Trophoblast cell (in vitro differentiated cells and primary cell): ENCODE data around the gene CALN1.

Source experiments
- DNase-seq, 2 donors: peaks; one replicate each; pipeline ENCODE4 v3.0.0-alpha.2; 2016
- H2AFZ ChIP-seq: 2 replicates; pipeline ENCODE4 v1.6.1; 2013; ENCODE audit warnings: low read length, moderate library complexity, mild to moderate bottlenecking; ENCODE audit not compliant: insufficient read depth, poor library complexity
- H2AK5ac ChIP-seq: 2 replicates; pipeline ENCODE4 v1.6.1; 2013; ENCODE audit warnings: mild to moderate bottlenecking, low read length
- H2BK120ac ChIP-seq: 2 replicates; pipeline ENCODE4 v1.6.1; 2013; ENCODE audit warnings: low read length, mild to moderate bottlenecking, moderate library complexity; ENCODE audit not compliant: insufficient read depth, poor library complexity
- H2BK12ac ChIP-seq: 2 replicates; pipeline ENCODE4 v1.6.1; 2013; ENCODE audit warnings: mild to moderate bottlenecking, low read length, moderate library complexity
- H2BK5ac ChIP-seq: 2 replicates; pipeline ENCODE4 v1.6.1; 2013; ENCODE audit warnings: low read length, low read depth, moderate library complexity, mild to moderate bottlenecking; ENCODE audit not compliant: poor library complexity
- H3K14ac ChIP-seq: 2 replicates; pipeline ENCODE4 v1.6.1; 2013; ENCODE audit warnings: mild to moderate bottlenecking, low read length
- H3K18ac ChIP-seq: 2 replicates; pipeline ENCODE4 v1.6.1; 2013; ENCODE audit warnings: mild to moderate bottlenecking, low read length
- H3K23ac ChIP-seq: 2 replicates; pipeline ENCODE4 v1.6.1; 2013; ENCODE audit warnings: low read length
- H3K27ac ChIP-seq: 2 replicates; pipeline ENCODE4 v1.5.1; 2013; ENCODE audit warnings: low read depth, mild to moderate bottlenecking, inconsistent platforms, low read length, moderate library complexity
- H3K27me3 ChIP-seq: 2 replicates; pipeline ENCODE4 v1.6.1; 2013; ENCODE audit warnings: inconsistent platforms, mild to moderate bottlenecking, low read length, moderate library complexity; ENCODE audit not compliant: insufficient read depth
- H3K36me3 ChIP-seq, 2 experiments: 1 replicate in 1 of 2; 2 replicates in 1 of 2; pipeline ENCODE4 v1.6.1; 2013; ENCODE audit warnings: low read length in 2 of 2, mild to moderate bottlenecking in 2 of 2, moderate library complexity in 1 of 2; ENCODE audit not compliant: insufficient read depth in 2 of 2, control insufficient read depth in 1 of 2
- H3K4ac ChIP-seq: 2 replicates; pipeline ENCODE4 v1.6.1; 2013; ENCODE audit warnings: low read depth, mild to moderate bottlenecking, low read length, moderate library complexity
- H3K4me1 ChIP-seq, 2 experiments: 1 replicate in 1 of 2; 2 replicates in 1 of 2; pipeline ENCODE4 v1.6.1; 2013; ENCODE audit warnings: low read length in 2 of 2, mild to moderate bottlenecking in 2 of 2, moderate library complexity in 1 of 2; ENCODE audit not compliant: insufficient read depth in 2 of 2, control insufficient read depth in 1 of 2
- H3K4me2 ChIP-seq: 2 replicates; pipeline ENCODE4 v1.6.1; 2013; ENCODE audit warnings: inconsistent platforms, mild to moderate bottlenecking, low read length, moderate library complexity
- H3K4me3 ChIP-seq: 2 replicates; pipeline ENCODE4 v1.5.1; 2013; ENCODE audit warnings: mild to moderate bottlenecking, low read depth, low read length, inconsistent platforms
- H3K79me1 ChIP-seq: one replicate; pipeline ENCODE4 v1.6.1; 2013; ENCODE audit warnings: low read length
- H3K79me2 ChIP-seq: 2 replicates; pipeline ENCODE4 v1.6.1; 2013; ENCODE audit warnings: low read length, mild to moderate bottlenecking; ENCODE audit not compliant: control insufficient read depth, insufficient read depth, poor library complexity
- H3K9ac ChIP-seq: 2 replicates; pipeline ENCODE4 v1.6.1; 2013; ENCODE audit warnings: mild to moderate bottlenecking, low read length
- H3K9me3 ChIP-seq: 2 replicates; pipeline ENCODE4 v1.6.1; 2013; ENCODE audit warnings: low read depth, mild to moderate bottlenecking, control low read depth, inconsistent platforms, low read length; ENCODE audit not compliant: insufficient read depth
- H4K12ac ChIP-seq: 2 replicates; pipeline ENCODE4 v1.6.1; 2013; ENCODE audit warnings: low read depth, mild to moderate bottlenecking, low read length, moderate library complexity
- H4K8ac ChIP-seq: 2 replicates; pipeline ENCODE4 v1.6.1; 2013; ENCODE audit warnings: low read depth, mild to moderate bottlenecking, low read length, moderate library complexity
- H4K91ac ChIP-seq: one replicate; pipeline ENCODE4 v1.6.1; 2013; ENCODE audit warnings: low read depth, mild to moderate bottlenecking, low read length, moderate library complexity
- WGBS: extraction: QIAGEN DNeasy Blood & Tissue Kit; methylation state at CpG from one replicate; pipeline ENCODE4 v1.1.7; 2013; ENCODE audit warnings: missing lambda C conversion rate; ENCODE audit not compliant: insufficient read length, insufficient coverage; ENCODE audit errors: extremely low coverage; 5-methylcytosine and 5-hydroxymethylcytosine counted together

Gene CALN1

GRCh38 chr7:71768450-71768849 lies 643.7 kb downstream of the CALN1 start:
- Histone ChIP-seq H3K79me1 (no peaks in the 10 kb centered on the region), H3K18ac (no peak overlapping the region), H3K9me3 (no peaks in the 10 kb centered on the region), H3K4me3 (no peak overlapping the region), H4K8ac (no peak overlapping the region), H3K4me1 (no peaks in the 10 kb centered on the region), H3K4me2 (no peak overlapping the region), H3K36me3 (no peaks in the 10 kb centered on the region), H3K23ac (no peak overlapping the region), H2BK120ac (no peak overlapping the region), H3K27me3 (no peaks in the 10 kb centered on the region), H2AK5ac (no peak overlapping the region), H3K27ac (no peak overlapping the region), H2BK12ac (no peak overlapping the region), H4K91ac (no peak overlapping the region), H3K14ac (no peak overlapping the region), H4K12ac (no peak overlapping the region), H2AFZ (no peak overlapping the region), H3K4ac (no peak overlapping the region), H3K9ac (no peak overlapping the region), H3K79me2 (no peaks in the 10 kb centered on the region), H2BK5ac (no peak overlapping the region)
- no CpG with 5 or more reads among the region's 2 CpGs for WGBS
- no peak for DNase-seq

GRCh38 chr7:71766016-71766415 lies 646.1 kb downstream of the CALN1 start:
- H3K36me3 ChIP-seq, result no peaks in the 10 kb centered on the region
- no peak overlapping the region for H3K4me2 ChIP-seq
- H2AFZ ChIP-seq, result no peak overlapping the region
- no peaks in the 10 kb centered on the region for H3K27me3 ChIP-seq
- H2BK120ac ChIP-seq, result no peak overlapping the region
- no peaks in the 10 kb centered on the region for H3K79me1 ChIP-seq
- DNase-seq, result no peak
- no peak overlapping the region for H4K8ac ChIP-seq
- H4K91ac ChIP-seq, result no peak overlapping the region
- H2BK5ac ChIP-seq, result no peak overlapping the region
- no peak overlapping the region for H3K18ac ChIP-seq
- H3K4me3 ChIP-seq, result no peak overlapping the region
- no peak overlapping the region for H3K14ac ChIP-seq
- no peak overlapping the region for H3K9ac ChIP-seq
- no peak overlapping the region for H2BK12ac ChIP-seq
- no peak overlapping the region for H4K12ac ChIP-seq
- H3K79me2 ChIP-seq, result no peaks in the 10 kb centered on the region
- H3K9me3 ChIP-seq, result peaks cover 2% of the 10 kb centered on the region
- H3K4me1 ChIP-seq, result no peaks in the 10 kb centered on the region
- no peak overlapping the region for H2AK5ac ChIP-seq
- no peak overlapping the region for H3K4ac ChIP-seq
- H3K27ac ChIP-seq, result no peak overlapping the region
- H3K23ac ChIP-seq, result no peak overlapping the region

GRCh38 chr7:71761336-71761735 lies 650.8 kb downstream of the CALN1 start:
- Histone ChIP-seq H3K18ac (no peak overlapping the region), H2AFZ (no peak overlapping the region), H3K9ac (no peak overlapping the region), H2BK5ac (no peak overlapping the region), H3K4me1 (no peaks in the 10 kb centered on the region), H2AK5ac (no peak overlapping the region), H3K4me3 (no peak overlapping the region), H3K9me3 (peaks cover 2% of the 10 kb centered on the region), H3K14ac (no peak overlapping the region), H2BK120ac (no peak overlapping the region), H3K27me3 (no peaks in the 10 kb centered on the region), H3K27ac (no peak overlapping the region), H2BK12ac (no peak overlapping the region), H3K4me2 (no peak overlapping the region), H3K4ac (no peak overlapping the region), H4K91ac (no peak overlapping the region), H3K36me3 (no peaks in the 10 kb centered on the region), H3K79me2 (no peaks in the 10 kb centered on the region), H4K8ac (no peak overlapping the region), H3K79me1 (no peaks in the 10 kb centered on the region), H3K23ac (no peak overlapping the region), H4K12ac (no peak overlapping the region)
- DNase-seq, result no peak

- Histone ChIP-seq H3K9ac (no peak overlapping the region), H3K4me3 (no peak overlapping the region), H3K18ac (no peak overlapping the region)
Measured at GRCh38 chr7:71754828-71755227, 657.3 kb downstream of the CALN1 start.

More at GRCh38 chr7:71754828-71755227, 657.3 kb downstream of the CALN1 start:
- no peak overlapping the region for H4K91ac ChIP-seq
- no peaks in the 10 kb centered on the region for H3K36me3 ChIP-seq
- H3K27me3 ChIP-seq, result no peaks in the 10 kb centered on the region
- no peaks in the 10 kb centered on the region for H3K79me1 ChIP-seq
- no peak overlapping the region for H2AK5ac ChIP-seq
- H3K4me2 ChIP-seq, result no peak overlapping the region
- H4K8ac ChIP-seq, result no peak overlapping the region
- no peak overlapping the region for H2AFZ ChIP-seq
- H3K4me1 ChIP-seq, result peaks cover 0 to 2% of the 10 kb centered on the region in 2 experiments
- no peak overlapping the region for H4K12ac ChIP-seq
- peaks cover 2% of the 10 kb centered on the region for H3K9me3 ChIP-seq
- no peak overlapping the region for H2BK5ac ChIP-seq
- no peak overlapping the region for H3K4ac ChIP-seq
- no peaks in the 10 kb centered on the region for H3K79me2 ChIP-seq
- no peak overlapping the region for H3K14ac ChIP-seq
- no peak overlapping the region for H2BK120ac ChIP-seq
- no peak overlapping the region for H2BK12ac ChIP-seq
- no CpG with 5 or more reads among the region's 4 CpGs for WGBS
- no peak for DNase-seq
- H3K27ac ChIP-seq, result no peak overlapping the region
- H3K23ac ChIP-seq, result no peak overlapping the region
